Measurements from ENCODE around the gene TMEM259. TPM values are rescaled to one million over a fixed set of nuclear protein-coding genes. Genes with fewer than 3 reads are reported as not detected.

TMEM259 gene
- total RNA-seq, 1 experiment from 2014 or later, result 155 TPM

- Histone ChIP-seq H3K36me3 (ENCODE audit: low read depth) (no peaks in the 10 kb centered on the region), H3K9me3 (ENCODE audit: insufficient read depth, low read depth) (no peaks in the 10 kb centered on the region), H3K79me2 (ENCODE audit: low read depth) (no peaks in the 10 kb centered on the region), H3K4me1 (replicated peaks; ENCODE audit: insufficient read depth) (no peaks in the 10 kb centered on the region), H4K20me1 (ENCODE audit: insufficient read depth) (no peaks in the 10 kb centered on the region; the same call in 1 of the 2 replicates), H3K27me3 (ENCODE audit: insufficient read depth, low read depth) (0 out of 2 replicates have a peak, but pooled peaks cover 11% of the 10 kb centered on the region), H3K9me2 (ENCODE audit: insufficient read depth) (no peaks in the 10 kb centered on the region), H3K4me2 (no peak overlapping the region), H3K4me3 (no peak overlapping the region), H2AFZ (no peak overlapping the region), H3F3A (ENCODE audit: insufficient read depth, low read depth) (peaks cover 12% of the 10 kb centered on the region; the same call in 1 of the 2 replicates), H3K27ac (no peak overlapping the region)
- CTCF ChIA-PET, result no interaction called here
- no TSS peak for BruUV-seq (replicated peaks)
- POLR2A ChIA-PET (ENCODE audit: unreplicated experiment), result no interaction called here
- intact Hi-C loops (cut with micrococcal nuclease; ENCODE audit: unreplicated experiment), result no loop called here
- DNase-seq, result no peak
- no peak for TF ChIP-seq EZH2 (IDR thresholded peaks at IDR 0.05; ENCODE audit: low read depth)
- TF ChIP-seq CTCF (conservative IDR thresholded peaks at IDR 0.05), result no peak
Observed at GRCh38 chr19:1004803-1005664, 15.9 kb downstream of the TMEM259 start.

- no peak overlapping the region for H3K27ac ChIP-seq
- no peaks in the 10 kb centered on the region; the same call in 1 of the 2 replicates for H4K20me1 ChIP-seq (ENCODE audit: insufficient read depth)
- ChIA-PET POLR2A (ENCODE audit: unreplicated experiment) (no interaction called here), CTCF (interaction anchor here (0.7 kb wide), 1 partner anchor 106 kb away, joined by 3 read pairs; no protein-coding TSS in a partner anchor)
- H3K4me2 ChIP-seq, result no peak overlapping the region
- TF ChIP-seq EZH2 (IDR thresholded peaks at IDR 0.05; ENCODE audit: low read depth), result no peak
- TF ChIP-seq CTCF (conservative IDR thresholded peaks at IDR 0.05), result no peak
- TSS peak; percentile 12 for BruUV-seq (replicated peaks)
- H3K9me3 ChIP-seq (ENCODE audit: insufficient read depth, low read depth), result no peaks in the 10 kb centered on the region
- DNase-seq, result no peak
- H3K36me3 ChIP-seq (ENCODE audit: low read depth), result no peaks in the 10 kb centered on the region
- peaks cover 13% of the 10 kb centered on the region; the same call in 1 of the 2 replicates for H3K27me3 ChIP-seq (ENCODE audit: insufficient read depth, low read depth)
- peaks cover 12% of the 10 kb centered on the region; the same call in 1 of the 2 replicates for H3F3A ChIP-seq (ENCODE audit: insufficient read depth, low read depth)
- no peak overlapping the region for H3K4me3 ChIP-seq
- no peak overlapping the region for H2AFZ ChIP-seq
- intact Hi-C loops (cut with micrococcal nuclease; ENCODE audit: unreplicated experiment), result no loop called here
- H3K79me2 ChIP-seq (ENCODE audit: low read depth), result no peaks in the 10 kb centered on the region
- no peaks in the 10 kb centered on the region for H3K9me2 ChIP-seq (ENCODE audit: insufficient read depth)
- H3K4me1 ChIP-seq (replicated peaks; ENCODE audit: insufficient read depth), result no peaks in the 10 kb centered on the region
Observed at GRCh38 chr19:1004204-1004802, 16.6 kb downstream of the TMEM259 start.

DNA sequence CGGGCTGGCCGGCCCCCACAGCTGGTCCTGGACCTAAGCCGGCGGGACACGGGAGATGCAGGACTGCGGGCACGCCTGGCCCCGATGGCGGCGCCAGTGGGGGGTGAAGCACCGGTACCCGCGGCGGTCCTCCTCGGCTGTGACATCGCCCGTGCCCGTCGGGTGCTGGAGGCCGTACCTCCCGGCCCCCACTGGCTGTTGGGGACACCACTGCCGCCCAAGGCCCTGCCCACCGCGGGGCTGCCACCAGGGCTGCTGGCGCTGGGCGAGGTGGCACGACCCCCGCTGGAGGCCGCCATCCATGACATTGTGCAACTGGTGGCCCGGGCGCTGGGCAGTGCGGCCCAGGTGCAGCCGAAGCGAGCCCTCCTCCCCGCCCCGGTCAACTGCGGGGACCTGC lies 17.6 kb downstream of the TMEM259 start:
- H3K27me3 ChIP-seq (ENCODE audit: insufficient read depth, low read depth), result peaks cover 21% of the 10 kb centered on the region
- no peak overlapping the region for H3K27ac ChIP-seq
- peaks cover 16% of the 10 kb centered on the region; the same call in 1 of the 2 replicates for H3F3A ChIP-seq (ENCODE audit: insufficient read depth, low read depth)
- H2AFZ ChIP-seq, result no peak overlapping the region
- H3K36me3 ChIP-seq (ENCODE audit: low read depth), result no peaks in the 10 kb centered on the region
- CTCF ChIA-PET, result no interaction called here
- POLR2A ChIA-PET (ENCODE audit: unreplicated experiment), result interaction anchor here (0.5 kb wide), 1 partner anchor 26 kb away, joined by 3 read pairs; no protein-coding TSS in a partner anchor
- TF ChIP-seq EZH2 (IDR thresholded peaks at IDR 0.05; ENCODE audit: low read depth), result no peak
- no peak for TF ChIP-seq CTCF (conservative IDR thresholded peaks at IDR 0.05)
- intact Hi-C loops (cut with micrococcal nuclease; ENCODE audit: unreplicated experiment), result no loop called here
- no peaks in the 10 kb centered on the region for H3K9me2 ChIP-seq (ENCODE audit: insufficient read depth)
- no peak overlapping the region for H3K4me2 ChIP-seq
- H3K4me1 ChIP-seq (replicated peaks; ENCODE audit: insufficient read depth), result no peaks in the 10 kb centered on the region
- no peaks in the 10 kb centered on the region; the same call in 1 of the 2 replicates for H4K20me1 ChIP-seq (ENCODE audit: insufficient read depth)
- no peak for DNase-seq
- H3K79me2 ChIP-seq (ENCODE audit: low read depth), result no peaks in the 10 kb centered on the region
- H3K4me3 ChIP-seq, result no peak overlapping the region
- no peaks in the 10 kb centered on the region for H3K9me3 ChIP-seq (ENCODE audit: insufficient read depth, low read depth)
- no TSS peak for BruUV-seq (replicated peaks)
